OCI-LY7 (cell line): Measurements from ENCODE around the gene ZMAT3.

Experiments
- CTCF ChIP-seq: fragments of 200-600 bp; sonication (generic); conservative IDR thresholded peaks from 2 replicates; pipeline ENCODE4 v1.5.1; 2014; ENCODE audit warnings: mild to moderate bottlenecking, antibody characterized with exemption, low read length, moderate library complexity, mixed read lengths
- EZH2phosphoT487 ChIP-seq: fragments of 200-600 bp; sonication (generic); IDR thresholded peaks from 2 replicates; pipeline ENCODE4 v1.6.1; 2018; ENCODE audit warnings: low read depth, borderline replicate concordance, mild to moderate bottlenecking, mixed run types, antibody characterized with exemption, low read length, moderate library complexity, mixed read lengths

- TF ChIP-seq CTCF (no peak), EZH2phosphoT487 (no peak)
Measured at GRCh38 chr3:179081885-179082284, 10.3 kb upstream of the ZMAT3 start.
